CD4-positive, alpha-beta T cell treated with Interleukin-10 for 1 hour (primary cell): ENCODE data around the gene SLC22A7.
"Not testable (repeated sequence)": the region's sequence is repeated elsewhere in the genome, so short reads cannot be mapped to it uniquely, and the experiment has no call there.

ENCODE experiments used
- DNase-seq: peaks from one replicate; pipeline ENCODE4 v3.0.0-alpha.2; 2020

Gene SLC22A7

DNA sequence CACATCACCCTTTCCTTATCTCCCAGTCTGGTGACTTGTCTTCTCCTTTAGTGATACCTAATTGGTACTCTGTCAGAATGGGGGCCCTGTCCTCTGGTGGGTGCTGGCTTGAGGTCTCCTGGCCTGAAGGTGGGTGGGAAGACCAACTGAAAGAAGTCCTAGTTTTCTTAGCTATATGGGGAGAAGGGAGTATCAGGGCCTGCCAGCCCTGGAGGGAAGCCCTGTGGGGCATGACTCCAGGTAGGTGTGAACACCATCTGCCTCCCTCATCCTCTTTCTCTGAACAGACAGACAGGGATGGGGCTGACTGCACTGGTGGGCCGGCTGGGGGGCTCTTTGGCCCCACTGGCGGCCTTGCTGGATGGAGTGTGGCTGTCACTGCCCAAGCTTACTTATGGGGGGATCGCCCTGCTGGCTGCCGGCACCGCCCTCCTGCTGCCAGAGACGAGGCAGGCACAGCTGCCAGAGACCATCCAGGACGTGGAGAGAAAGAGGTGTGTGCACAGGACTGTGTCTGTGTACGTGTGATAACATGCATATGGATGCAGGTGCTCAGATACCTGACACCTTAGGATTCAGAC, 5.8 kb downstream of the SLC22A7 start:
- no peak for DNase-seq

DNA sequence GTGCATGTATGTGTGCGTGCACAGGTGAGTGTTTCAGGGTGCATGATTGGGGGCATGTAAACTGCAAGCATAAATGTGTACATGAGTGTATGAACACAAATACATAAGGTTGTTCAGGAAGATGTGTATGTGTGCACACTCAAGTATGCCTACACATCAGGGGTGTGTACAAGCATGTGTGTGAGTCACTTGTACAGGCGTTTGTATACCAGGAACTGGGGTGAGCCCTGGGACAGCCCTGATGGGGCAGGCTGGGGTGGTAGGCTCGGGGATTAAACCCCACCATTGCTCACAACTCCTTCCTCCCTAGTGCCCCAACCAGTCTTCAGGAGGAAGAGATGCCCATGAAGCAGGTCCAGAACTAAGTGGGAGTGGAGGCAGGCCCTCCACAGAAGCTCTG, 6.3 kb downstream of the SLC22A7 start:
- DNase-seq: no peak

DNA sequence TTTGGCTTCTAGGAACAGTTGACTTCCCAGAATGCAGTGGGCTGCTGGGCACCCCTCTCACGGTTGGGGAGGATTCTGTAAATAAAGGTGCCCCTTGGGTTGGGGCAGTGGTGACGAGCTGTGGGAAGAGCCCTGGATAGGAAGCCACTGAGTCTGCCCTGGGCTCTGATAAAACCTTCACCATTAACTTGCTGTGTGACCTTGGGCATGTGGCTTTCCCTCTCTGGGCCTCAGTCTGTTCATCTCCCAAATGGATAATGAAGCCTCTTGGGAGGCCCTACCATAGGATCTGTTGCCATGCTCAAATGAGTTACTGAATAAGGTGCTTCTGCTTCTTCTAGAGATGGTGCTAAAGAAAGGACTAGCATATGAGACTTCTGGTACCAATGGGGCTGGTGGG, 6.8 kb downstream of the SLC22A7 start:
- DNase-seq: no peak

DNA sequence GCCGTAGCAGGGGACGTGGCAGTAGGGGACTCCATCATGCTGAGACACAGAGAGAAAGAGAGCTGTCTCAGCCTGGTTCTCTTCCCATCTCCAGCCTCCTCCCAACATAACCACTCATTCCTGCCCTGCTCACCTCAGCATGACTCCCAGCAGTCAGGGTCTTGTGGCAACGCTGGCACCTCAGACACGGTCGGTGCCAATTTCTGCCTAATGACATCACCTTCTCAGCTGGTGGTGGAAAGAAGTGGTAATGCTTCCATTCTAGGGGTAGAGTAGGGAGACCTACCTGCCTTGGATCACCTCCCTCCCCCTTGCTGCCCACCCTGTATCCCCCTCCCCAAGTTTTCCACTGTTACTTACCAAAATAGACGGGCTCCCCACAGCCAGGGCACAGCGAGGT, 8.0 kb downstream of the SLC22A7 start:
- DNase-seq: no peak

DNA sequence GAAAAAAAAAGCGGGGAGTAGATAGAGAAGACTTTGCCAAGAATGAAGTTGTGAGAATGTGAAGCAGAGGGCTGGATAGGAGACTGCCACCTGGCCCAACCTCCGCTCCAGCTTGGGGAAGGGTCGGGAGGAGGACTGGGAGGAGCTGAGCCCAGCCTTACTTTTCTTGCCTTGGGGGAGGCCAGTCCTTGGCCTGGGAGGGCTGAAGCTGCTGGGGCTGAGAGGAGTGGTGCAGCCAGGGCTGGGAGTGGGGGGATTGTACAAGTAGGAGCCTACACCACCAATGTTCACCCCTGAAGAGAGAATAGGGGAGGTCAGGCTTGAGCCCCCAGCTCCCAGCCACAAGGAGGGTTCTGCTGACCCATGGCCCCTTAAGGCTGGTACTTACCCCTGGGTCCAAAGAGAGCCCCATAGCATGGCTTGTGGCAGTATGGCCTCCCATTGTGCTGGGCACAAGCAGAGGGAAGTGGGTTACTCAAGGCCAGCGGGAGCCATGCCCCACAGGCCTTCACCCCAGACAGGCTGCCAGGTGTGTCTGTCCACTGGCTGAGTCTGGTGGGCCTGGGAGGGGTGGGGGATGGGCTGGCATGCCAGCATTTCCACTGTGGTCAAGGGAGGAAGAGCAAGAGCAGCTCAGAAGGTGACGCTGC, 9.5 kb downstream of the SLC22A7 start:
- no peak for DNase-seq

DNA sequence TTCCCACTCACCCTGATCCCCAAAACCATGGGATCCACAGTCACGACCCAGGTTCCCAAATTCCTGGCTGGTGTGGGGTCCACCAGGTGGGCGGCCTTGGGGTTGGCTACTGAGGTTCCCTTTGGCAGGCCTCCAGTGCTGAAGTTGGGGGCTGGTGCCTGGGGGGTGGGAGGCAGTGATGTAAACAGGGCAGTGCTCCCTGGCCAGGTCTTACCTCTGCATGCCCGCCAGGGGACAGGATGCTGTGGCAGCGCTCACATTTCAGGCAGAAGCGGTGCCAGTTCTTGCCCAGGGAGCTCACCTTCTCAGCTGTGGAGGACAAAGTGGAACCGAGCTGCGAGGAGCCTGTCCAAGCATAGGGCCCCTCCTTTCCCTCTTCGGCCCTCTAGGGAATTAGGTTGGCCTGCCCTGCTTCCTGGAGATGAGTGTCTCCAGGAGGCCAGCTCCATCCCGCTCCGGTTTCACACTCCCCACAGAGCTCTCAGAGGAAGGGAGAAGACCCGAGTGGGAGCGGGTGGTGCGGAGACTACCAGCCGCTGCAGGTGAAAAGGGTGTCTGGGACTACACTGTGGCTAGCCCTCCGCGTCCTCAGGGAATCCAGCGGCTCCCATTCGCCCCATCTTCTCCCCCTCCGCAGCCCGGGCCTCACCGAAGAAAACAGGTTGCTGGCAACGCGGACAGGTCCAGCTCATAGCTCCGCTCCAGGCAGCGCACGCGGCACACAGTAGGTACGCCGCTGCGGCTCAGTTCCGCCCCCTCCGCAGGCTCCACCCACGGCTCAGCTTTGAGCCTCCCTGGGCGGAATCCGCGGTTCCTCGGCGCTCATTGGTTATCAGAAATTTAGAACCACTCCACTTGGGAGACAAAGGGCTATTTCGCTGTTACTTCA, 10.3 kb downstream of the SLC22A7 start, which contains the start of gene CRIP3:
CRIP3 (minus strand) TSS at position 726 of the 889 bp plus-strand sequence; CDS start at position 692, 34 bp downstream.
- peak; percentile 56 for DNase-seq

DNA sequence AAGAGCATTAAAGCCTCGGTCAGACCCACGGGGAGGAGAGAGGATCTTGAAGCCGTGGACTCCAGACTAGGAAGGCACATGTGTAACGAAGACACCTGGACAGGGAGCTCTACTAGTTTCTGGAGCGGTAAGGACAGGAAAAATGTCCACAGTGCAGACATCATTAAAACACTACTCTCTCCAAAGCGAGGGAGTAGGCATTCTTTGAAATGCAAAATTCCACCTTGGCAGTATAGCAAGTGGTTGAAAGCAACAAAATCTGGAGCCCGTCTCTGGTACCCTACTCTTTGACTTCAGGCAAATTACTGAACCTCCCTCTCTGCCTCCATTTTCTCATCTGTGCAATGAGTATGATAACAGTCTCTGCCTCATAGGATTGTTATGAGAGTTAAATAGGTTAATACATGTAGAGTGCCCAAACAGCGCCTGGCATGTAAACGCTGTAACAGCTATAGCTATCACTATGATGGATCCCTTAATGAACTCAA, 11.0 kb downstream of the SLC22A7 start:
- DNase-seq: no peak

DNA sequence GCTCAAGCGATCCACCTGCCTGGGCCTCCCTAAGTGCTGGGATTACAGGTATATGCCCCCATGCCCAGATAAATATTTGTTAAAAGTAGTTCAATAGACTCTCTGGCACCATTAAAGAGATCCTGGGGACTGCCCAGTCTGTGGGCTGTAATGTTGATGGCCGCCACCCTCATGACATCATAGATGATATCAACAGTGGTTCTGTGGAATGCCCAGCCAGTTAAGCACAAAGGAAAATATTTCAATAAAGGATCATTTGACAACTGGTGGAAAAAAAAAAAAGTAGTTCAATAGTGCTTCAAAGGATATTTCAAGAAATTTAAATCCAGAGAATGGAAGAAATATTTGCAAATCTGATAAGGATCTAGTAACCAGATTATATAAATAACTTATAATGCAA, 12.1 kb downstream of the SLC22A7 start:
- no peak for DNase-seq

DNA sequence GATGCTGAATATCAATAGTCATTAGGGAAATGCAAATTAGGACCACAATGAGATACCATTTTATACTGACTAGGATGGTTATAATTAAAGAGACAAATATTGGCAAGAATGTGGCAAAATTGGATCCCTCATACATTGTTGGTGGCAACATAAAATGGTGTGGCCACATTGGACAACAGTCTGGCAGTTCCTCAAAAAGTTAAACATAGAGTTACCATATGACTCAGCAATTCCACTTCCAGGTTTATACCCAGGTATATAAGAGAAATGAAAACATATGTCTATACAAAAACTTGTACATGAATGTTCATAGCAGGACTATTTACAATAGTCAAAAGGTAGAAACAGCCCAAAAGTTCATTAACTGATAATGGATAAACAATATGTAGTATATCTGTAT, 12.6 kb downstream of the SLC22A7 start:
- DNase-seq: no peak

DNA sequence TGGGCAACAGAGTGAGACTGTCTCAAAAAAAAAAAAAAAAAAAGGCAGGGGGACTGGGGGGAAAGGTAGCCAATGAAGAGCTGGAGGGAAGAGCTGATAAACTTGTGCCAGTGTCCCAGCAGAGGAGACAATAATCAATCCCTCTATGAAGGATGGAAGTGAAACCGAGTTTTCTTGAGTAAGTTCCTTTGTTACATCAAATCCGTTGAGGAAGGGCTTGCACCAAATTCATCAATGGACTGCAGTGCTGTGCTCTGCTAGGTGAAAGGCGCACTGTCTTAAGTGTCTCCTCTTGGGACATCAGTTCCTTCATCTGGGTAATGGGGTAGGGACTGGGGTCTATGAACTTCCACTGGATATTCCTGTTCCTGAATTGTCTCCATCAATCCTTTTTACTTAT, 13.6 kb downstream of the SLC22A7 start:
- no peak for DNase-seq

DNA sequence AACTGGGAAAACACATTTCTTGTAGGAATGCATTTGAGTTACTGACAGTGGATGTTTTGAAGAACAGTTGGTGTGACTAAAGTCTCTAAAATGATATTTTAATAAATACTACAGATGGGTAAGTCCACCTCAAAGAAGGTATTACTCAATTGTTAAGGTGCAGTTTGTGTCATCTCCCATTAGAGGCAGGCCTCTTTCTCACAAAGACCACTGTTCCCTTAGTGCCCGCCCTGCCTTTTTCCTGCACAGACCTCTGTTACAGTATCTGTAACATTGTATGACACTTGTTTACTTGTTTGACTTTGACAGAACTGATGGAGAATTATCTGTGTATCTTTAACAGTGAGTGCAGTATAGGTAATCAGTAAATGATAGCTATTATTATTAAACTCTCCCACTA, 15.8 kb downstream of the SLC22A7 start:
- DNase-seq: no peak

DNA sequence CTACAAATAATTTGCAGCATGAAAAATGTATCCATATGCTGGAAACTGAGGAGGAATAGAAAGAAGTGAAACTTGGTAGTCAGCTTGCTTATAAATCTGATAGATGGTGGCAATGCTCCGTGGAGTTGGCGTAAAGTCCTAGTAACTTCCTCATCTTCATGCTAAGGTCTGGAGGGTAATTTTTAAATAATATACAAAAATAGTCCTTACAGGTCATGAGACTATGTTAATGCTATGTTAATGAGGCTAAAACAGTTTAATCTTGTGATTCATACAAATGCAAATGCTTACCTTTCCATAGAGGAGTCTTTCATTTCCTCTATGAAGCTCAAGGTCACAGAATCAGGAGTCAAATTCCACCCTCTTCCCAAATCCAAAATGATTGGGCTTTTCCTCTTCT, 20.0 kb downstream of the SLC22A7 start:
- DNase-seq: no peak

DNA sequence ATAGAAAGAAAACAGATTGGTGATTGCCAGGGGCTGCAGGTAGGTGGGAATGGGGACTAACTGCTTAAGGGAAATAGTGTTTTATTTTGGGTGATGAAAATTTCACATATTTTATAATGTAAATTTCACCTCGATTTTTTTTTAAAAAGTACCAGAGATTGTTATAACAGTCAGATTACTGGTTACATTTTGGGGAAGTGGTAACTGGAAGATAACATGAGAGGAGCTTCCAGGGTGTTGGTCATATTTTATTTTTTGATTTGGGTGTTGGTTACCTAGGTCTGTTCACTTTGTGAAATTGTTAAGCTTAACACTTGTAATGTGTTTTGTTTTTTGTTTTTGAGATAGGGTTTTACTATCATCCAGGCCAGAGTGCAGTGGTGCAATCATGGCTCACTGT, 27.8 kb downstream of the SLC22A7 start:
- no peak for DNase-seq

DNA sequence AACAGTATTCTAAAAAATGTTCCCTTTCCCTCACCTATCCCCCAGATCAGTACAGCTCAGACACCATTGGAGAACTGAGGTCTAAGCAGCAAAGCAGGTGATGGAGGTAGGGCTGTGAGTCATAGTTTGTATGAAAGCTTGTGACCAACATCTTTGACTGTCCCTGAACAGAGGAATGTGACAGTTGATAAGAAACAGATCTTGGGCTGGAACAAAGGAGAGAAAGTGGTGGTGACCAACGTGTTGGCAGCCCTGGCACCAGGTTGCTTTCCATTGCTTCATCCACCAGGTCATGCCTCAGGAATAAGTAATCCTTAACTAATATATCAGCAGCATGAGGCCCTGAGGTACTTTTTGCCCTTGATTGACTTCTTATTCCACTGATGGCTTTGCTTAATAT, 30.5 kb downstream of the SLC22A7 start:
- no peak for DNase-seq

DNA sequence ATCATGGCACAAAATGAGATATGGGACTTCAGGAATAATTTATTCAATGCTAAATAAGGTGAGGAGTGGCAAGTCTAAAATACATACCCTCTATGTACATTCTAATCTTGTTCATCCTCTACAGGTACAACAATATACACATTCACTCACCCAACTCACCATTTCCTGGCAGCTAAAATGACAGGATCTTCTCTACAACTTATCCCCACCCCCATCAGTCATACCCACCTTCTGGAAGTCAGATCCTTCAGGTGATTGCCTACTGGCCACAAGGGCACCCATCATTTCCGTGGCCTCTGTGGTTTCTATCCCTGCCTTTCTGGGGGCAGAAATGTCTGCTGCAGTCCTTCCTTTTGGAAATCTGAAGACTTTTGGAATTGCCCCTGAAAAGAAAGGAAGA, 33.4 kb downstream of the SLC22A7 start:
- DNase-seq: no peak

DNA sequence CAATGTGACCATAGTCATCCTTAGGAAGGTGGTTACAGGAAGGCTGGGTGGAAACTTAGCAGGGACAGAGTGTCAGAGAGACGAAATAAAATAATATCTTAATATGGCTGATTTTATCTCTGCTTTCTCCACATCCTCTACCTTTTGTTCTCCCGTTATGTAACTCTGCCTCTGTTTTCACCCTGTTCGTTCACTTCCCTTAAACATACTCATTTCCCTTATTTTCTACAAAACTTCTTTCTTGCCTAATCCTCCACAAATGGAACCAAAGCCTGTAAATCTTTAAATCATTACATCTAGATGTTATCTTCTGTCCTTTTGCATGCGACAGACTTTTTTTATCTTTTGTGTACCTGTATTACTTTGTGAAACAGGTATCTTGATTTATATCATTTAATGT, 33.8 kb downstream of the SLC22A7 start:
- no peak for DNase-seq

DNA sequence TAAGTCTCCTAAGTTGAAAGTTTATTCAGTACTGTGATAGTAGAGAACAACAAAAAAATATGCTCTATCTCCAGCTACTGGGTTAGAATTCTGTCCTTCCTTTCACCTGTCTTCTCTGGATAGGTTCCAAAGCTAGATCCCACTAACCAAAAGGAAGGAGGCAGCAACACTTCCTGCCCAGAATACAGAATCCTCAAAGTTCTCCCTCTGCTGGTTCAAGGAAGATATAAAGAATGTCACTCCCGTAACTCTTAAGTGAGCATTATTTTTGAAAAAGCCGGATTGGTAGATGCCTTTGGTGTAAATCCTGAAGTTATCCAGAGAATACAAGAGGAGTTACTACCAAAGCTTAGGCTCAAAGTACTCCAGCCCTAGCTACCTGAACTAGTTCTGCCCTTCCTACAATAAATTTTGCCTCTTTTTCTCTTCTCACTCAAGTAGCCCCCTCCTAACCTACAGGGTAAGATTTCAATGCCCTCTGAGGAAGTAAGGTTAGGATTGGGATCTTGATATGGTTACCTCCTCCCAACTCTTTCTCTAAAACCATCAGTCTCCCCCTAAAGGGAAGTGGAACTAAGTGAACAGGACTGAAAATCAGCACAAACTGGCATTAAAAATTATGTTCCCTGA, 36.5 kb downstream of the SLC22A7 start:
- peak; percentile 19 for DNase-seq

DNA sequence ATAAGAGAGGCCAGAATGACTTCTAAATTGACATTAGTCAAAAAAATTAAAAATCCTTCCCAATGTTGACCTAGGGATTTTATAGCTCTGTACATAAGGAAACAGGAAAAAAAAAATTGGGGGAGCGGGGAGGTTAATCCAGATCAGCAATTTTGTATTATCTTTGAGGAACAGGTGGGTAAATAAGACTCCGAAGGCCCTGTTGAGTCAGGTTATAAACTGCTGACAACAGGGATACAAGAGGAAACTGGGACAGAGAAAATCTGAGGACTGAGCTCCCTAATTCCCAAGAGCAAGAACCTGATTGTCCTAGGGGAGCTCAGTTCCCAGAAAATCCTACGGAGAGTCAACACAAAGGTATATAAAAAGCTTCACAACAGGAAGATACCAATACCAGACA, 37.4 kb downstream of the SLC22A7 start:
- DNase-seq: no peak

DNA sequence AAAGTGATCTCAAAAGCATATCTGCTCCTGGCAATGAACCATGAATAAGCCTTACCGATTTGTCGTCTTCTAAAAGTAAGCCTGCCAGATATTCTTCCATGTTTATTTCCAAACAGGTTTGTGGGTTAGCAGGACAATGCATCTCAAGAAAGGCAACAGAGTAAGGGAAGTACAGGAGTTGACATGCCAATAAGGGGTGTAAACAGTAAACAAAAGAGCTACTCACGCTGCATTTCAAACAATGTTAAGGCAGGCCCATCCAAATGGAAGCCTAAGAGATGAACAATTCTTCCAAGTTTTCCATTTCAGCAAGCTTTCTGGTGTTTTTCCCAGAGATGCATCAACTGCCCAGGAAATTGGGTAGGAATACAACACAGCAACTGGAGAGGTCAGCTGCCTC, 38.3 kb downstream of the SLC22A7 start:
- no peak for DNase-seq

DNA sequence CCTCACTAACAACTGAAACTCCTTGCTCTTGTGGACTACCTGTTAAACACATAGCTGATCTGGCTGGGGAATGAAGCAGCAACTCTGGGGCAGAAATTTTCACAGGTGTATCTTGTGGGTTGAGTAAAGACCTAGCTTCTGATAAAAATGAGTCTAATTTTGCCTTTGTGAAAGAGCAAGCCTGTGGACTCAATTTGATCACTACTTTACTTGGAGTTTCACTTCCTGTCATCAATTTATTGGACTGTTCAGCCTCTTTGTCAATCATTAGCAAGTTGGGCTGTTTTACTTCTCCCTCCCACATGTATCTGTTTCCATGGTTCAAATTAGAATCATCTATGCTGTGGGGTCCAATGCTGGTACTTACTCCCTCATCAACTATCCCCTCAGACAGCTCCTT, 40.2 kb downstream of the SLC22A7 start:
- DNase-seq: no peak

DNA sequence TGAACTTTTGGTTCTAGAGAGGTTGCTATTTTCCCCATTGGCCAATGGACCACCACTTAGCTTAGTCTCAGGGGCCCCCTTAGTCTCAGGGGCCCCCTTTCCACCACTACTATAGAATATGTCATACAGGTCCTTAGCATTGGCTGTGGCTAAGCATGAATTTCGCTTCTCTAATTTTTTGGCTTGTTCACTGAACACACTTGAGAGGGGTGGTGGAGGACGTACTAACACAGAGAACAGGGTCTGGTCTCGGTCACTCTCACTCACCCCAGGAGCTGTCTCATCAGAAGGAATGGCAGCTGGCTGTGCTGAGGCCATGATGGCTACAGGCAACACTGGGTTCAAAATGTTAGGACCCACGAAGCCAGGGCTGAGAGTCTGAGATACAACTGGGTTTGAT, 41.1 kb downstream of the SLC22A7 start:
- DNase-seq: no peak

DNA sequence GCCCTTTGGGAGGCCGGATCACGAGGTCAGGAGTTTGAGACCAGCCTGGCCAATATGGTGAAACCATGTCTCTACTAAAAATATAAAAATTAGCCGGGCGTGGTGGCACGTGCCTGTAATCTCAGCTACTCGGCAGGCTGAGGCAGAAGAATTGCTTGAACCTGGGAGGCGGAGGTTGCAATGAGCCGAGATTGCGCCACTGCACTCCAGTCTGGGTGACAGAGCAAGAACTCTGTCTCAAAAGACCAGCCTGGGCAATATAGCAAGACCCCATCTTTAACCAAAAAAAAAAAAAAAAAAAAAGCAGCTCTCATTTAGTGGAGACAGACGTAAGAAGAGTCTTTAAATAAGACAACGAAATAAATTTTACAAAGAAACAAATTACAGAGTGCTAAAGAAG, 48.2 kb downstream of the SLC22A7 start:
- DNase-seq: not testable (repeated sequence)

DNA sequence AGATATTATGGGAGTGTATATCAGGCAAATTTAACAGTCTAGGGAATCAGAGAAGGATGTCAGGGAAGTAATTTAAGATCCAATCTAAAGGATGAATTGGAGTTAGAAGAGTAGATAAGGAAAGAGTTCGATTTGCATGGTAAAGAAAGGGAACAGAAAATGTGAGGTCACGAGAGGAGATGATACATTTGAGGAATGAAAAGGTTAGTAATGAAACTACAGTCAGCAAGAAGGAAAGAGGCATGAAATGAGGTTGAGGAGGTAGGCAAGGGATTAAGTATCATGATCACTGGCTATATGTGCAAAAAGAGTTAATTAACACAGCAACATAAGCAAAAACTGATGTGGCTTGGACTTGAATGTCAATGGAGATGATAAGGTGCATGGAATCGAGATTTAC, 49.0 kb downstream of the SLC22A7 start:
- no peak for DNase-seq
